ENCODE results near the gene STK11IP.

DNA sequence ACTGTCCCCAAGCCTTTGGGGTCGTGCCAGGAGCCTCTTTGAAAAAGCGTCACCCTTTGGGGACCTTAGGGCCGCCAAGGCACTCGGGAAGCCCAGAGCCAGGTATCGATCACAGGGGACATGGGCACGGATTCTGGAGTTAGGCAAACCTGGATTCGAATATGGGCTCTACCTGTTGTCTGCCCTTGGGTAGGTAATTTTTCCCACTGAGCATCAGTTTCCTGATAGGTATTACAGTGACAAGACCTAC, 44.6 kb upstream of the STK11IP start:
- TF ChIP-seq, protein P1, sequence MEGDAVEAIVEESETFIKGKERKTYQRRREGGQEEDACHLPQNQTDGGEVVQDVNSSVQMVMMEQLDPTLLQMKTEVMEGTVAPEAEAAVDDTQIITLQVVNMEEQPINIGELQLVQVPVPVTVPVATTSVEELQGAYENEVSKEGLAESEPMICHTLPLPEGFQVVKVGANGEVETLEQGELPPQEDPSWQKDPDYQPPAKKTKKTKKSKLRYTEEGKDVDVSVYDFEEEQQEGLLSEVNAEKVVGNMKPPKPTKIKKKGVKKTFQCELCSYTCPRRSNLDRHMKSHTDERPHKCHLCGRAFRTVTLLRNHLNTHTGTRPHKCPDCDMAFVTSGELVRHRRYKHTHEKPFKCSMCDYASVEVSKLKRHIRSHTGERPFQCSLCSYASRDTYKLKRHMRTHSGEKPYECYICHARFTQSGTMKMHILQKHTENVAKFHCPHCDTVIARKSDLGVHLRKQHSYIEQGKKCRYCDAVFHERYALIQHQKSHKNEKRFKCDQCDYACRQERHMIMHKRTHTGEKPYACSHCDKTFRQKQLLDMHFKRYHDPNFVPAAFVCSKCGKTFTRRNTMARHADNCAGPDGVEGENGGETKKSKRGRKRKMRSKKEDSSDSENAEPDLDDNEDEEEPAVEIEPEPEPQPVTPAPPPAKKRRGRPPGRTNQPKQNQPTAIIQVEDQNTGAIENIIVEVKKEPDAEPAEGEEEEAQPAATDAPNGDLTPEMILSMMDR (IDR thresholded peaks at IDR 0.05): no peak
- no peak for TF ChIP-seq POLR2A (IDR thresholded peaks at IDR 0.05)
